MM.1S (cell line): ENCODE data around the gene PTPN13.

Source experiments
- DNase-seq: peaks from one replicate; pipeline ENCODE4 v3.0.0-alpha.2; 2015
- H2AFZ ChIP-seq: fragments of 300-600 bp; sonication (generic); 2 replicates; pipeline ENCODE4 v1.6.0; 2016; ENCODE audit warnings: antibody characterized with exemption, low read length
- H3F3A ChIP-seq: fragments of 300-600 bp; sonication (generic); 2 replicates; pipeline ENCODE4 v1.6.1; 2016; ENCODE audit warnings: mild to moderate bottlenecking, antibody characterized with exemption, low read length, moderate library complexity, mixed read lengths; ENCODE audit not compliant: insufficient read depth
- H3K27ac ChIP-seq: fragments of 300-600 bp; sonication (generic); 2 replicates; pipeline ENCODE4 v1.5.1; 2016; ENCODE audit warnings: mild to moderate bottlenecking, low read length
- H3K27me3 ChIP-seq: fragments of 300-600 bp; sonication (generic); replicated peaks from 2 replicates; pipeline ENCODE4 v1.6.0; 2016; ENCODE audit warnings: low read length; ENCODE audit not compliant: insufficient read depth
- H3K36me3 ChIP-seq: fragments of 300-600 bp; sonication (generic); replicated peaks from 2 replicates; pipeline ENCODE4 v1.6.1; 2016; ENCODE audit warnings: mild to moderate bottlenecking, low read length, mixed read lengths; ENCODE audit not compliant: insufficient read depth
- H3K4me1 ChIP-seq: fragments of 300-600 bp; sonication (generic); 2 replicates; pipeline ENCODE4 v1.6.1; 2016; ENCODE audit warnings: low read length, mixed read lengths
- H3K4me2 ChIP-seq: fragments of 300-600 bp; sonication (generic); 2 replicates; pipeline ENCODE4 v1.6.0; 2016; ENCODE audit warnings: low read depth, low read length
- H3K4me3 ChIP-seq: fragments of 300-600 bp; sonication (generic); 2 replicates; pipeline ENCODE4 v1.5.1; 2016; ENCODE audit warnings: low read length, mixed read lengths
- H3K79me2 ChIP-seq: fragments of 300-600 bp; sonication (generic); 2 replicates; pipeline ENCODE4 v1.6.1; 2016; ENCODE audit warnings: mixed run types, low read length, mixed read lengths
- H3K9ac ChIP-seq: fragments of 300-600 bp; sonication (generic); 2 replicates; pipeline ENCODE4 v1.6.1; 2016; ENCODE audit warnings: low read length, mixed read lengths
- H3K9me2 ChIP-seq: fragments of 300-600 bp; sonication (generic); replicated peaks from 2 replicates; pipeline ENCODE4 v1.6.1; 2016; ENCODE audit warnings: mild to moderate bottlenecking, low read length, mixed read lengths; ENCODE audit not compliant: insufficient read depth
- H3K9me3 ChIP-seq: fragments of 300-600 bp; sonication (generic); replicated peaks from 2 replicates; pipeline ENCODE4 v1.6.1; 2016; ENCODE audit warnings: mild to moderate bottlenecking, low read length, mixed read lengths; ENCODE audit not compliant: insufficient read depth
- H4K20me1 ChIP-seq: fragments of 300-600 bp; sonication (generic); 2 replicates; pipeline ENCODE4 v1.6.1; 2016; ENCODE audit warnings: mild to moderate bottlenecking, low read length, moderate library complexity, mixed read lengths; ENCODE audit not compliant: insufficient read depth
- EZH2 ChIP-seq: fragments of 300-600 bp; sonication (generic); optimal IDR thresholded peaks from 2 replicates; pipeline ENCODE3; 2017; ENCODE audit warnings: low read depth, mild to moderate bottlenecking, antibody characterized with exemption, low read length, mixed read lengths
- EZH2phosphoT487 ChIP-seq: fragments of 300-600 bp; sonication (generic); IDR thresholded peaks from 2 replicates; pipeline ENCODE4 v1.6.1; 2018; ENCODE audit warnings: antibody characterized with exemption, low read length
- TF ChIP-seq, protein P1 (sequence below): fragments of 300-600 bp; sonication (generic); IDR thresholded peaks from 2 replicates; pipeline ENCODE4 v1.5.1; 2016; ENCODE audit warnings: antibody characterized with exemption, low read length, mixed read lengths

The PTPN13 gene

DNA sequence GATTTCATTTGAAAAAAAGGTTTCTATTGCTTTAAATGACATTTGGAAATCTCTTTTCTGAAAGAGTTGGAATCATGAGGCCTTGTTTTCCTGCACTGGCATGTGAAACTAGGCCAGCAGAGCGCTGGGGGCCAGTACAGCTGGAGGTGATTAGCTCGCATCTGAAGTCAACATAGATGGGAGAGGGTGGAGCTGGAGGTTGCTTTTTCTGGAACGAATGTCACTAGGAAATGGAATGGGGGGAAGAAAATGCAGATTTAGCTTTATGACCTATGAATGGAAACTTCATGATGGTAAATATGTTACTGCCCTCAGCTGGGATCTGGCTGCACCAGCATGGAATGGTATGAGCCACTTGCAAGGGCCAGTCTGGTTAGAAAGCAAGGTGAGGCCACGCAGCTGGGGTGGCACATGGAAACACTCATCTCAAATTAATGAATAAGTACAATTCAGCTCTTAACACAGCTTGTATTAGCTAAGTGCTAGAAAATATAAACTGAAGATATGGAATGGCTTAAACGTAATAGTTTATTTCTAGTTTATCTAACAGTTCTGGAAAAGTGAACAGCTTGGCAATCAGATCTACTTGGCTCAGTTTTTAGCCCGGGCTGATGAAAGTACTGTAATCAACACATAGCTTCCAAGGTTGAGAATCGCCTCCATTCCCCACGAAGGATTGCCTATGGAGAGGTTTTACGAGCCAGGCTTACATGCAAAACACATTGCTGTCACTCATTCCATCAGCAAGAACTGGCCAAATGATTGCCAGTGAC is 222.6 kb downstream of the PTPN13 start:
- Histone ChIP-seq H3K36me3 (no peaks in the 10 kb centered on the region), H3K4me3 (no peak overlapping the region), H3K9me2 (no peaks in the 10 kb centered on the region), H3K27me3 (no peaks in the 10 kb centered on the region), H3K9ac (no peak overlapping the region), H3K9me3 (no peaks in the 10 kb centered on the region), H3K4me2 (no peak overlapping the region), H4K20me1 (no peaks in the 10 kb centered on the region), H3K79me2 (no peaks in the 10 kb centered on the region), H3K4me1 (no peaks in the 10 kb centered on the region), H3K27ac (no peak overlapping the region), H3F3A (no peaks in the 10 kb centered on the region), H2AFZ (no peak overlapping the region)
- TF ChIP-seq EZH2phosphoT487 = no peak
- no peak for TF ChIP-seq EZH2
- TF ChIP-seq, protein P1, sequence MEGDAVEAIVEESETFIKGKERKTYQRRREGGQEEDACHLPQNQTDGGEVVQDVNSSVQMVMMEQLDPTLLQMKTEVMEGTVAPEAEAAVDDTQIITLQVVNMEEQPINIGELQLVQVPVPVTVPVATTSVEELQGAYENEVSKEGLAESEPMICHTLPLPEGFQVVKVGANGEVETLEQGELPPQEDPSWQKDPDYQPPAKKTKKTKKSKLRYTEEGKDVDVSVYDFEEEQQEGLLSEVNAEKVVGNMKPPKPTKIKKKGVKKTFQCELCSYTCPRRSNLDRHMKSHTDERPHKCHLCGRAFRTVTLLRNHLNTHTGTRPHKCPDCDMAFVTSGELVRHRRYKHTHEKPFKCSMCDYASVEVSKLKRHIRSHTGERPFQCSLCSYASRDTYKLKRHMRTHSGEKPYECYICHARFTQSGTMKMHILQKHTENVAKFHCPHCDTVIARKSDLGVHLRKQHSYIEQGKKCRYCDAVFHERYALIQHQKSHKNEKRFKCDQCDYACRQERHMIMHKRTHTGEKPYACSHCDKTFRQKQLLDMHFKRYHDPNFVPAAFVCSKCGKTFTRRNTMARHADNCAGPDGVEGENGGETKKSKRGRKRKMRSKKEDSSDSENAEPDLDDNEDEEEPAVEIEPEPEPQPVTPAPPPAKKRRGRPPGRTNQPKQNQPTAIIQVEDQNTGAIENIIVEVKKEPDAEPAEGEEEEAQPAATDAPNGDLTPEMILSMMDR = no peak
- DNase-seq = no peak

DNA sequence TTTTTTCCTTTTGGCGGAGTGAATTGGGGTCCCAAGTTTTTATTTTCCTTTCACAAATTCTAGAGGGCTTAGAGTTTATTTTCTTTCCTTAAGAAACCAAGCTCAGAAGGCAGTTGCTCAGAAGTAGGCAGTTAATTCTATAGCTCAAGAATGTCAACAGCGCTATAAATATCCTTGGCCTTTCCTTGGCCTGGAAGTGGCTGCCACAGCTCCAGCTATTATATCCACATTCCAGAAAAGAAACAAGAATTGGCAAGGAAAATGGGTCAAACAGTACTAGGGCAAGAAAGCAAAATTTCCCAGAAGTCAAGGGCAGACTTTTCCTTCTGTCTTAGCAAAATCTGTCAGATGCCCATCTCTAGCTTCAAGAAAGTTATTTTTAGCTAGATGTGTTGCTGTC is 224.1 kb downstream of the PTPN13 start:
- Histone ChIP-seq H3K9ac (no peak overlapping the region), H3K79me2 (no peaks in the 10 kb centered on the region), H3K4me2 (no peak overlapping the region), H3K4me3 (no peak overlapping the region), H3K27ac (no peak overlapping the region), H3K36me3 (no peaks in the 10 kb centered on the region), H3F3A (no peaks in the 10 kb centered on the region), H3K9me3 (no peaks in the 10 kb centered on the region), H3K27me3 (no peaks in the 10 kb centered on the region), H2AFZ (no peak overlapping the region), H3K4me1 (no peaks in the 10 kb centered on the region), H3K9me2 (no peaks in the 10 kb centered on the region), H4K20me1 (no peaks in the 10 kb centered on the region)
- TF ChIP-seq, protein P1 = no peak
- no peak for TF ChIP-seq EZH2
- TF ChIP-seq EZH2phosphoT487 = no peak
- DNase-seq = no peak

DNA sequence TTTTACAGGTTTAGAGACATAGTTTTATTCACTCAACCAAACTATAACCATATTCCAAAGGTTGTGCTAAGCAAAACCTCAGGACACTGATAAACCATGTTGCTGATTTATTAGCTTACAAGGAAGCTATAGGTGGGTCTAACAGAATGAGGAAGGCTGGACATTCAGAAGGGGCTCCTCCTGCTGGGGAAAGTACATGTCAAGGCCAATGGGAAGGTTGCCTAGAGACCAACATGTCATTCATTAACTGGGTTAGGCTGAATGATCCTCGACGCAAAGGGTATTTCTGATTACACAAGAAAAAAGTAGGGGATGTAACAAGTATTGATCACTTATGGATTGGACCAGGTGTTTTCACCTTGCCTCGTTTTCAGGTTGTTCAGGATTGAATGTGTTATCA is 224.7 kb downstream of the PTPN13 start:
- H3K9ac ChIP-seq = no peak overlapping the region
- no peak overlapping the region for H3K4me2 ChIP-seq
- H3K4me1 ChIP-seq = no peaks in the 10 kb centered on the region
- TF ChIP-seq EZH2 (no peak), EZH2phosphoT487 (no peak)
- TF ChIP-seq, protein P1 = no peak
- H3K79me2 ChIP-seq = no peaks in the 10 kb centered on the region
- H2AFZ ChIP-seq = no peak overlapping the region
- H3K4me3 ChIP-seq = no peak overlapping the region
- H3K9me3 ChIP-seq = no peaks in the 10 kb centered on the region
- H3K36me3 ChIP-seq = no peaks in the 10 kb centered on the region
- no peaks in the 10 kb centered on the region for H3K9me2 ChIP-seq
- DNase-seq = no peak
- no peaks in the 10 kb centered on the region for H4K20me1 ChIP-seq
- H3K27me3 ChIP-seq = no peaks in the 10 kb centered on the region
- no peak overlapping the region for H3K27ac ChIP-seq
- H3F3A ChIP-seq = no peaks in the 10 kb centered on the region
